K562 (cell line): ENCODE measurements around the gene RHEB. TPM values are rescaled to one million over a fixed set of nuclear protein-coding genes. Genes with fewer than 3 reads are reported as not detected.

ENCODE experiments used
- ATAC-seq: fragments of 200-7000 bp; cut with Tn5 transposase; 3 replicates; pipeline ENCODE4 v1.9.1; 2020; ENCODE audit warnings: moderate library complexity
- BruUV-seq: library from RNA; stranded (reverse); fragments of 400-500 nt; replicated peaks from 2 replicates; lab custom pipeline; 2021; lab: Mats Ljungman, UMichigan
- CTCF ChIA-PET: fragments of 300-600 bp; formaldehyde crosslinking; extraction: SDS; loops from one replicate; lab custom pipeline; 2021; ENCODE audit warnings: low intra/inter-chr PET ratio; lab: Yijun Ruan, JAX
- POLR2A ChIA-PET: fragments of 300-600, 350-650 bp; sonication (Branson Sonifier 250); formaldehyde crosslinking; extraction: SDS; loops from one replicate; lab custom pipeline; 2021; ENCODE audit warnings: antibody characterized with exemption, inconsistent platforms; lab: Yijun Ruan, JAX
- DNase-seq, 4 experiments: peaks; one replicate each; pipeline versions ENCODE4 v3.0.0 to v3.0.0-alpha.2; 2011 to 2018; ENCODE audit warnings: low spot score in 3 of 4, mixed read lengths in 3 of 4; ENCODE audit errors: extremely low read depth in 1 of 4
- FAIRE-seq: peaks from 2 replicates; lab custom pipeline; 2011; peaks lifted over from hg19 to GRCh38; lab: Jason Lieb, UNC
- H2AFZ ChIP-seq: 2 replicates; pipeline ENCODE4 v1.6.0; 2011; ENCODE audit warnings: low read depth, low read length, control low read depth, inconsistent platforms
- H3K27ac ChIP-seq: fragments of 200-600 bp; 3 replicates; pipeline ENCODE4 v1.8.0; 2011; ENCODE audit warnings: low read depth, mild to moderate bottlenecking, control low read depth, inconsistent platforms, low read length, moderate library complexity, mixed read lengths; ENCODE audit errors: extremely low read depth
- H3K27me3 ChIP-seq, 2 experiments: fragments of 300-600 bp in 1 of 2; 2 replicates in 1 of 2; 3 replicates in 1 of 2; pipeline versions ENCODE4 v1.6.0 to v1.8.0; 2011; ENCODE audit warnings: inconsistent platforms in 2 of 2, low read length in 2 of 2, mild to moderate bottlenecking in 1 of 2, mixed read lengths in 1 of 2, moderate library complexity in 1 of 2; ENCODE audit not compliant: control insufficient read depth in 2 of 2, insufficient read depth in 2 of 2
- H3K36me3 ChIP-seq: fragments of 300-600 bp; 3 replicates; pipeline ENCODE4 v1.8.0; 2011; ENCODE audit warnings: mild to moderate bottlenecking, low read length, inconsistent platforms; ENCODE audit not compliant: control insufficient read depth, insufficient read depth
- H3K4me1 ChIP-seq, 2 experiments: fragments of 200-600 bp in 1 of 2; replicated peaks in 1 of 2; 2 replicates in 1 of 2; 3 replicates in 1 of 2; pipeline versions ENCODE4 v1.5.1 to v1.8.0; 2011; ENCODE audit warnings: inconsistent platforms in 2 of 2, low read length in 2 of 2, mild to moderate bottlenecking in 1 of 2, mixed read lengths in 1 of 2, moderate library complexity in 1 of 2; ENCODE audit not compliant: control insufficient read depth in 2 of 2, insufficient read depth in 2 of 2
- H3K4me2 ChIP-seq: 2 replicates; pipeline ENCODE4 v1.6.1; 2011; ENCODE audit warnings: low read length, control low read depth, inconsistent platforms, mixed read lengths; ENCODE audit not compliant: insufficient read depth
- H3K4me3 ChIP-seq: fragments of 200-600 bp; sonication (generic), shearing (Covaris generic); 2 replicates; pipeline ENCODE4 v1.5.1; 2016; ENCODE audit warnings: control low read depth, inconsistent platforms
- H3K79me2 ChIP-seq: fragments of 200-600 bp; 3 replicates; pipeline ENCODE4 v1.8.0; 2011; ENCODE audit warnings: low read length, inconsistent platforms; ENCODE audit not compliant: control insufficient read depth, insufficient read depth
- H3K9ac ChIP-seq, 2 experiments: 2 replicates each; pipeline versions ENCODE4 v1.6.0 to v1.6.1; 2011; ENCODE audit warnings: low read depth in 2 of 2, low read length in 2 of 2, control low read depth in 1 of 2, inconsistent platforms in 1 of 2, mild to moderate bottlenecking in 1 of 2, mixed read lengths in 1 of 2; ENCODE audit not compliant: insufficient read depth in 1 of 2
- H3K9me1 ChIP-seq: one replicate; pipeline ENCODE4 v1.6.0; 2011; ENCODE audit warnings: inconsistent platforms, mild to moderate bottlenecking, low read length, moderate library complexity; ENCODE audit not compliant: control insufficient read depth, insufficient read depth
- H3K9me3 ChIP-seq: replicated peaks from 2 replicates; pipeline ENCODE4 v1.5.1; 2011; ENCODE audit warnings: low read depth, low read length, inconsistent platforms; ENCODE audit not compliant: control insufficient read depth, insufficient read depth
- H4K20me1 ChIP-seq: replicated peaks from 2 replicates; pipeline ENCODE4 v1.6.1; 2011; ENCODE audit warnings: low read length, inconsistent platforms, mixed read lengths; ENCODE audit not compliant: control insufficient read depth, insufficient read depth
- BACH1 ChIP-seq: fragments of 200-800 bp; sonication (Bioruptor generic); IDR thresholded peaks from 2 replicates; pipeline ENCODE4 v1.6.1; 2016; ENCODE audit warnings: missing genetic modification characterization, missing compliant biosample characterization
- CAMTA2 ChIP-seq: fragments of 250-450 bp; sonication (Bioruptor Pico); conservative IDR thresholded peaks from 2 replicates; pipeline ENCODE4 v1.5.1; 2022
- ESRRB ChIP-seq: fragments of 250-450 bp; sonication (Bioruptor Pico); IDR thresholded peaks from 2 replicates; pipeline ENCODE4 v1.5.0; 2020; ENCODE audit warnings: mild to moderate bottlenecking, moderate library complexity, borderline replicate concordance
- JUN ChIP-seq, 2 experiments: sonication (generic) in 1 of 2; formaldehyde crosslinking in 1 of 2; IDR thresholded peaks; 2 replicates each; pipeline versions ENCODE4 v1.6.1 to v1.8.0; 2012 to 2022; ENCODE audit warnings: borderline replicate concordance in 2 of 2, mild to moderate bottlenecking in 2 of 2, improper control_type of control experiment in 1 of 2, low read depth in 1 of 2, low read length in 1 of 2, missing genetic modification reagents in 1 of 2
- KLF1 ChIP-seq: fragments of 450-650 bp; IDR thresholded peaks from 2 replicates; pipeline ENCODE4 v1.6.1; 2016; ENCODE audit warnings: missing genetic modification characterization, missing compliant biosample characterization
- MECOM ChIP-seq: fragments of 250-450 bp; sonication (Bioruptor Pico); IDR thresholded peaks from 2 replicates; pipeline ENCODE4 v1.8.0; 2022; ENCODE audit warnings: inconsistent platforms
- PPARD ChIP-seq: fragments of 250-450 bp; sonication (Bioruptor Pico); IDR thresholded peaks from 2 replicates; pipeline ENCODE4 v1.8.0; 2022; ENCODE audit warnings: inconsistent platforms, mild to moderate bottlenecking, moderate library complexity
- RFX1 ChIP-seq: fragments of 450-650 bp; IDR thresholded peaks from 2 replicates; pipeline ENCODE4 v1.6.1; 2016; ENCODE audit warnings: mild to moderate bottlenecking, moderate library complexity
- TEAD2 ChIP-seq: fragments of 450-650 bp; IDR thresholded peaks from 2 replicates; pipeline ENCODE4 v1.6.1; 2016; ENCODE audit warnings: missing genetic modification characterization, control low read depth, missing compliant biosample characterization
- TRIM24 ChIP-seq, 2 experiments: fragments of 450-650 bp; IDR thresholded peaks; 2 replicates each; pipeline ENCODE4 v1.6.1; 2016
- ZMIZ1 ChIP-seq, 2 experiments: fragments of 150-350 bp in 1 of 2; IDR thresholded peaks; 2 replicates each; pipeline ENCODE4 v1.6.1; 2012 to 2016; ENCODE audit warnings: low read depth in 2 of 2, low read length in 2 of 2, mild to moderate bottlenecking in 1 of 2, moderate library complexity in 1 of 2
- ZNF644 ChIP-seq: fragments of 200-800 bp; sonication (Bioruptor generic); IDR thresholded peaks from 2 replicates; pipeline ENCODE4 v1.6.1; 2016; ENCODE audit warnings: low read depth, missing genetic modification characterization, missing compliant biosample characterization
- ZNF717 ChIP-seq: fragments of 250-450 bp; sonication (Bioruptor Pico); IDR thresholded peaks from 2 replicates; pipeline ENCODE4 v1.5.0; 2021
- WGBS: fragments of 100-300 bp; shearing (Covaris generic); methylation state at CpG from one replicate; pipeline ENCODE4 v1.1.6; 2016; ENCODE audit warnings: low coverage, mixed read lengths; ENCODE audit not compliant: insufficient coverage; ENCODE audit errors: missing lambda C conversion rate; 5-methylcytosine and 5-hydroxymethylcytosine counted together
- in situ Hi-C: fragments of 300-500 bp; cut with MboI; formaldehyde crosslinking; loops from 4 replicates; pipeline ENCODE4 v1.15.0; 2018; ENCODE audit warnings: inconsistent platforms, mixed read lengths
- intact Hi-C: fragments of 100-400 bp; cut with micrococcal nuclease; formaldehyde crosslinking; loops from 2 replicates; pipeline ENCODE4 v1.14.2; 2022
- polyA plus RNA-seq, 8 experiments: library from polyadenylated mRNA; depleted of rRNA in 4 of 8; stranded (reverse) in 5 of 8; unstranded in 3 of 8; fragments of >200 nt; fragmentation: Nextera tagmentation in 2 of 8; fragmentation: Illumina TruSeq in 1 of 8; extraction: Ambion mirVana in 2 of 8; extraction: Trizol in 1 of 8; gene quantifications; 2 replicates each; pipeline versions ENCODE4 v1.2.1 to v1.2.3, GENCODE V29; 2011 to 2014; ENCODE audit warnings: inconsistent platforms in 1 of 8, missing spikeins in 1 of 8
- total RNA-seq, 7 experiments: library from RNA; depleted of rRNA in 6 of 7; stranded (reverse); fragments of >200 nt in 6 of 7; fragmentation: Illumina TruSeq in 2 of 7; extraction: Trizol in 2 of 7; gene quantifications; 2 replicates each; pipeline versions ENCODE4 v1.2.1 to v1.2.3, GENCODE V29; 2011 to 2021; ENCODE audit warnings: low replicate concordance in 1 of 7
- TF ChIP-seq, protein P1 (sequence below): fragments of 250-450 bp; sonication (Bioruptor Pico); IDR thresholded peaks from 2 replicates; pipeline ENCODE4 v1.8.0; 2022; ENCODE audit warnings: inconsistent platforms
- TF ChIP-seq, protein P2 (sequence below): fragments of 450-650 bp; conservative IDR thresholded peaks from 2 replicates; pipeline ENCODE4 v1.6.1; 2016; ENCODE audit warnings: missing genetic modification characterization, low read depth, mild to moderate bottlenecking, missing compliant biosample characterization, moderate library complexity
- TF ChIP-seq, protein P3 (sequence below): sonication (generic); formaldehyde crosslinking; IDR thresholded peaks from 2 replicates; pipeline ENCODE4 v1.5.0; 2020; ENCODE audit warnings: missing genetic modification reagents

RHEB gene
- total and polyA plus RNA-seq, 9 of the 15 experiments (the other 6 are each of a cell fraction or from before 2014, with no cell fraction given), result 28.5 to 249 (median 182) TPM

- Histone ChIP-seq H4K20me1 (peaks cover 10% of the 10 kb centered on the region), H3K4me3 (no peak overlapping the region), H3K9me1 (peaks cover 4% of the 10 kb centered on the region), H3K27ac (no peak overlapping the region), H3K9me3 (no peaks in the 10 kb centered on the region), H3K4me2 (no peak overlapping the region), H3K36me3 (peaks cover 93% of the 10 kb centered on the region), H3K27me3 (no peaks in the 10 kb centered on the region), H3K9ac (no peak overlapping the region), H3K79me2 (peaks cover 75% of the 10 kb centered on the region), H3K4me1 (no peaks in the 10 kb centered on the region; a peak in 1 of 5 replicates), H2AFZ (no peak overlapping the region)
- in situ Hi-C loops (no loop called here), intact Hi-C loops (no loop called here)
- ATAC-seq (no peak), DNase-seq (no peak), FAIRE-seq (no peak)
- CTCF ChIA-PET, result interaction anchor here (0.6 kb wide), 1 partner anchor 620 kb away, joined by 3 read pairs; no protein-coding TSS in a partner anchor
- BruUV-seq, result no TSS peak
- WGBS, result 97% methylated on average over 2 of the region's 2 CpGs
- POLR2A ChIA-PET, result interaction anchor here (0.6 to 4.1 kb wide), 5 partner anchors 10 to 46 kb away, joined by 3 to 24 read pairs (median 3); no protein-coding TSS in a partner anchor
- TF ChIP-seq KLF1 (tag) (no peak), ZNF717 (CRISPR knock-in tag) (no peak), TRIM24 (IDR thresholded peaks at IDR 0.05) (no peak), PPARD (CRISPR knock-in tag) (no peak), ZMIZ1 (IDR thresholded peaks at IDR 0.05; ENCODE audit: low read depth in 2 of 2, low read length in 2 of 2) (no peak), JUN (IDR thresholded peaks at IDR 0.05; ENCODE audit: borderline replicate concordance, low read depth, low read length) (no peak), JUN (CRISPR knock-in tag; IDR thresholded peaks at IDR 0.05; ENCODE audit: borderline replicate concordance) (no peak), MECOM (CRISPR knock-in tag) (no peak), TEAD2 (tag) (no peak), ZNF644 (tag) (no peak), CAMTA2 (CRISPR knock-in tag) (no peak), RFX1 (no peak), ESRRB (no peak), BACH1 (tag) (no peak)
- TF ChIP-seq, protein P1, sequence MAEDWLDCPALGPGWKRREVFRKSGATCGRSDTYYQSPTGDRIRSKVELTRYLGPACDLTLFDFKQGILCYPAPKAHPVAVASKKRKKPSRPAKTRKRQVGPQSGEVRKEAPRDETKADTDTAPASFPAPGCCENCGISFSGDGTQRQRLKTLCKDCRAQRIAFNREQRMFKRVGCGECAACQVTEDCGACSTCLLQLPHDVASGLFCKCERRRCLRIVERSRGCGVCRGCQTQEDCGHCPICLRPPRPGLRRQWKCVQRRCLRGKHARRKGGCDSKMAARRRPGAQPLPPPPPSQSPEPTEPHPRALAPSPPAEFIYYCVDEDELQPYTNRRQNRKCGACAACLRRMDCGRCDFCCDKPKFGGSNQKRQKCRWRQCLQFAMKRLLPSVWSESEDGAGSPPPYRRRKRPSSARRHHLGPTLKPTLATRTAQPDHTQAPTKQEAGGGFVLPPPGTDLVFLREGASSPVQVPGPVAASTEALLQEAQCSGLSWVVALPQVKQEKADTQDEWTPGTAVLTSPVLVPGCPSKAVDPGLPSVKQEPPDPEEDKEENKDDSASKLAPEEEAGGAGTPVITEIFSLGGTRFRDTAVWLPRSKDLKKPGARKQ, result no peak
- TF ChIP-seq, protein P2, sequence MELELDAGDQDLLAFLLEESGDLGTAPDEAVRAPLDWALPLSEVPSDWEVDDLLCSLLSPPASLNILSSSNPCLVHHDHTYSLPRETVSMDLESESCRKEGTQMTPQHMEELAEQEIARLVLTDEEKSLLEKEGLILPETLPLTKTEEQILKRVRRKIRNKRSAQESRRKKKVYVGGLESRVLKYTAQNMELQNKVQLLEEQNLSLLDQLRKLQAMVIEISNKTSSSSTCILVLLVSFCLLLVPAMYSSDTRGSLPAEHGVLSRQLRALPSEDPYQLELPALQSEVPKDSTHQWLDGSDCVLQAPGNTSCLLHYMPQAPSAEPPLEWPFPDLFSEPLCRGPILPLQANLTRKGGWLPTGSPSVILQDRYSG (tag), result no peak
- TF ChIP-seq, protein P3, sequence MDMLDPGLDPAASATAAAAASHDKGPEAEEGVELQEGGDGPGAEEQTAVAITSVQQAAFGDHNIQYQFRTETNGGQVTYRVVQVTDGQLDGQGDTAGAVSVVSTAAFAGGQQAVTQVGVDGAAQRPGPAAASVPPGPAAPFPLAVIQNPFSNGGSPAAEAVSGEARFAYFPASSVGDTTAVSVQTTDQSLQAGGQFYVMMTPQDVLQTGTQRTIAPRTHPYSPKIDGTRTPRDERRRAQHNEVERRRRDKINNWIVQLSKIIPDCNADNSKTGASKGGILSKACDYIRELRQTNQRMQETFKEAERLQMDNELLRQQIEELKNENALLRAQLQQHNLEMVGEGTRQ (CRISPR knock-in tag), result no peak
Measured at GRCh38 chr7:151487228-151487627, 32.5 kb downstream of the RHEB start.
